Measurements from ENCODE around the gene CAPZB. TPM values are rescaled to one million over a fixed set of nuclear protein-coding genes. Genes with fewer than 3 reads are reported as not detected.
A peak's percentile ranks its signal among the peaks of the same experiment; 100 is the strongest.
"Not testable (repeated sequence)": the region's sequence is repeated elsewhere in the genome, so short reads cannot be mapped to it uniquely, and the experiment has no call there.

The CAPZB gene
- 100 to 1,000 TPM; 336 to 373 TPM for total RNA-seq

GRCh38 chr1:19485362-19486187, at the start of gene CAPZB:
Gene CAPZB, minus strand, starts transcription at chr1:19485539. Its CDS starts 101 bp downstream, at chr1:19485438.
- Mint-ChIP-seq H3K4me3 (peak within 1 kb of the TSS; percentile 96 to 98), H3K27ac (peak within 1 kb of the TSS; percentile 88), H3K9me3 (no peaks in the 10 kb centered on the region)

GRCh38 chr1:19534281-19534680, 48.9 kb upstream of the CAPZB start:
- H3K36me3 Mint-ChIP-seq (ENCODE audit: insufficient read depth in 2 of 2) = peaks cover 5 to 12% of the 10 kb centered on the region in 2 donors
- DNase-seq = no peak
- no peak overlapping the region for H3K4me3 Mint-ChIP-seq
- H3K27me3 Mint-ChIP-seq (ENCODE audit: low read depth) = no peaks in the 10 kb centered on the region
- peaks cover 4 to 7% of the 10 kb centered on the region in 2 donors for H3K9me3 Mint-ChIP-seq
- H3K4me1 Mint-ChIP-seq (ENCODE audit: low read depth) = no peaks in the 10 kb centered on the region
- no peak overlapping the region for H3K27ac Mint-ChIP-seq
- no peak for ATAC-seq (replicated peaks in 1 of 2)

More at GRCh38 chr1:19485362-19486187, at the start of gene CAPZB:
- H3K4me1 Mint-ChIP-seq (ENCODE audit: low read depth) = peaks cover 68% of the 10 kb centered on the region
- H3K27me3 Mint-ChIP-seq (ENCODE audit: low read depth) = no peaks in the 10 kb centered on the region
- H3K36me3 Mint-ChIP-seq (ENCODE audit: insufficient read depth in 2 of 2) = peaks cover 6 to 7% of the 10 kb centered on the region in 2 donors
- ATAC-seq (replicated peaks in 1 of 2) = peak; percentile 89 to 93
- DNase-seq = peak; percentile 94 to 96

- no peak for ATAC-seq (replicated peaks in 1 of 2)
- Mint-ChIP-seq H3K4me1 (ENCODE audit: low read depth) (no peaks in the 10 kb centered on the region), H3K36me3 (ENCODE audit: insufficient read depth in 2 of 2) (peaks cover 5 to 12% of the 10 kb centered on the region in 2 donors), H3K4me3 (no peak overlapping the region), H3K27me3 (ENCODE audit: low read depth) (no peaks in the 10 kb centered on the region), H3K27ac (no peak overlapping the region), H3K9me3 (peaks cover 4 to 7% of the 10 kb centered on the region in 2 donors)
- DNase-seq = no peak
Measured at GRCh38 chr1:19533626-19534025, 48.3 kb upstream of the CAPZB start.

GRCh38 chr1:19532519-19532918, 47.2 kb upstream of the CAPZB start:
- ATAC-seq (replicated peaks in 1 of 2) (no peak), DNase-seq (no peak)
- Mint-ChIP-seq H3K4me1 (ENCODE audit: low read depth) (no peaks in the 10 kb centered on the region), H3K27me3 (ENCODE audit: low read depth) (no peaks in the 10 kb centered on the region), H3K4me3 (no peak overlapping the region), H3K27ac (no peak overlapping the region), H3K9me3 (peaks cover 4 to 7% of the 10 kb centered on the region in 2 donors), H3K36me3 (ENCODE audit: insufficient read depth in 2 of 2) (peaks cover 5 to 9% of the 10 kb centered on the region in 2 donors)

- Mint-ChIP-seq H3K4me3 (no peak overlapping the region), H3K27me3 (ENCODE audit: low read depth) (no peaks in the 10 kb centered on the region), H3K9me3 (peaks cover 2 to 3% of the 10 kb centered on the region in 2 donors), H3K4me1 (ENCODE audit: low read depth) (no peaks in the 10 kb centered on the region), H3K27ac (no peak overlapping the region), H3K36me3 (ENCODE audit: insufficient read depth in 2 of 2) (peaks cover 0 to 4% of the 10 kb centered on the region in 2 donors)
- DNase-seq (no peak), ATAC-seq (replicated peaks in 1 of 2) (no peak)
Measured at GRCh38 chr1:19529664-19530063, 44.3 kb upstream of the CAPZB start.

- Mint-ChIP-seq H3K4me3 (no peak overlapping the region), H3K36me3 (ENCODE audit: insufficient read depth in 2 of 2) (peaks cover 0 to 4% of the 10 kb centered on the region in 2 donors), H3K27me3 (ENCODE audit: low read depth) (no peaks in the 10 kb centered on the region), H3K27ac (no peak overlapping the region), H3K4me1 (ENCODE audit: low read depth) (no peaks in the 10 kb centered on the region), H3K9me3 (peaks cover 2 to 3% of the 10 kb centered on the region in 2 donors)
- DNase-seq (no peak), ATAC-seq (replicated peaks in 1 of 2) (no peak)
Measured at GRCh38 chr1:19528438-19528837, 43.1 kb upstream of the CAPZB start.

- H3K27ac Mint-ChIP-seq = no peak overlapping the region
- no peaks in the 10 kb centered on the region for H3K4me1 Mint-ChIP-seq (ENCODE audit: low read depth)
- H3K9me3 Mint-ChIP-seq = no peaks in the 10 kb centered on the region
- DNase-seq (no peak), ATAC-seq (replicated peaks in 1 of 2) (no peak)
- no peak overlapping the region for H3K4me3 Mint-ChIP-seq
- no peaks in the 10 kb centered on the region for H3K27me3 Mint-ChIP-seq (ENCODE audit: low read depth)
- peaks cover 0 to 1% of the 10 kb centered on the region in 2 donors for H3K36me3 Mint-ChIP-seq (ENCODE audit: insufficient read depth in 2 of 2)
Measured at GRCh38 chr1:19525607-19526545, 40.5 kb upstream of the CAPZB start.

GRCh38 chr1:19524791-19525190, 39.5 kb upstream of the CAPZB start:
- Mint-ChIP-seq H3K36me3 (ENCODE audit: insufficient read depth in 2 of 2) (peaks cover 0 to 1% of the 10 kb centered on the region in 2 donors), H3K4me1 (ENCODE audit: low read depth) (no peaks in the 10 kb centered on the region), H3K27ac (no peak overlapping the region), H3K27me3 (ENCODE audit: low read depth) (no peaks in the 10 kb centered on the region), H3K9me3 (no peaks in the 10 kb centered on the region), H3K4me3 (no peak overlapping the region)
- no peak for ATAC-seq (replicated peaks in 1 of 2)
- no peak for DNase-seq

GRCh38 chr1:19522570-19522969, 37.2 kb upstream of the CAPZB start:
- H3K4me1 Mint-ChIP-seq (ENCODE audit: low read depth); H3K27me3 Mint-ChIP-seq (ENCODE audit: low read depth); H3K36me3 Mint-ChIP-seq (ENCODE audit: insufficient read depth in 2 of 2); H3K27ac Mint-ChIP-seq; H3K4me3 Mint-ChIP-seq; H3K9me3 Mint-ChIP-seq; ATAC-seq (replicated peaks in 1 of 2); DNase-seq: not testable (repeated sequence)

- Mint-ChIP-seq H3K27me3 (ENCODE audit: low read depth) (no peaks in the 10 kb centered on the region), H3K36me3 (ENCODE audit: insufficient read depth in 2 of 2) (peaks cover 0 to 3% of the 10 kb centered on the region in 2 donors), H3K4me3 (no peak overlapping the region), H3K9me3 (peaks cover 7 to 8% of the 10 kb centered on the region in 2 donors), H3K27ac (no peak overlapping the region), H3K4me1 (ENCODE audit: low read depth) (peaks cover 6% of the 10 kb centered on the region)
- DNase-seq (no peak), ATAC-seq (replicated peaks in 1 of 2) (no peak)
Measured at GRCh38 chr1:19521411-19521810, 36.1 kb upstream of the CAPZB start.

GRCh38 chr1:19517017-19517416, 31.7 kb upstream of the CAPZB start:
- Mint-ChIP-seq H3K9me3 (peaks cover 7 to 8% of the 10 kb centered on the region in 2 donors), H3K4me3 (no peak overlapping the region)

GRCh38 chr1:19515201-19515600, 29.9 kb upstream of the CAPZB start:
- peaks cover 7 to 8% of the 10 kb centered on the region in 2 donors for H3K9me3 Mint-ChIP-seq
- no peak overlapping the region for H3K4me3 Mint-ChIP-seq
- no peak for ATAC-seq (replicated peaks in 1 of 2)
- DNase-seq = no peak
- H3K27ac Mint-ChIP-seq = no peak overlapping the region
- H3K4me1 Mint-ChIP-seq (ENCODE audit: low read depth) = peaks cover 14% of the 10 kb centered on the region
- no peaks in the 10 kb centered on the region for H3K27me3 Mint-ChIP-seq (ENCODE audit: low read depth)
- H3K36me3 Mint-ChIP-seq (ENCODE audit: insufficient read depth in 2 of 2) = peaks cover 0 to 1% of the 10 kb centered on the region in 2 donors

More at GRCh38 chr1:19517017-19517416, 31.7 kb upstream of the CAPZB start:
- H3K27ac Mint-ChIP-seq = no peak overlapping the region
- no peaks in the 10 kb centered on the region for H3K27me3 Mint-ChIP-seq (ENCODE audit: low read depth)
- no peak for DNase-seq
- peaks cover 14% of the 10 kb centered on the region for H3K4me1 Mint-ChIP-seq (ENCODE audit: low read depth)
- peaks cover 0 to 3% of the 10 kb centered on the region in 2 donors for H3K36me3 Mint-ChIP-seq (ENCODE audit: insufficient read depth in 2 of 2)
- ATAC-seq (replicated peaks in 1 of 2) = no peak

GRCh38 chr1:19514391-19514831, 29.1 kb upstream of the CAPZB start:
- Mint-ChIP-seq H3K4me3 (no peak overlapping the region), H3K36me3 (ENCODE audit: insufficient read depth in 2 of 2) (peaks cover 0 to 1% of the 10 kb centered on the region in 2 donors), H3K27me3 (ENCODE audit: low read depth) (no peaks in the 10 kb centered on the region), H3K27ac (no peak overlapping the region), H3K4me1 (ENCODE audit: low read depth) (peaks cover 20% of the 10 kb centered on the region), H3K9me3 (peaks cover 7 to 8% of the 10 kb centered on the region in 2 donors)
- no peak for DNase-seq
- no peak for ATAC-seq (replicated peaks in 1 of 2)
